Testis (tissue), 2 donors: Measurements from ENCODE around the gene EPB41L1.

ENCODE experiments used
- CTCF ChIP-seq, 3 experiments: fragments of 450-650 bp in 2 of 3; fragments of 200-600 bp in 1 of 3; sonication (generic) in 1 of 3; IDR thresholded peaks; one replicate each; pipeline ENCODE4 v1.5.1; 2016 to 2019; ENCODE audit warnings: antibody characterized with exemption in 3 of 3, mild to moderate bottlenecking in 2 of 3, moderate library complexity in 1 of 3
- POLR2A ChIP-seq: fragments of 450-650 bp; IDR thresholded peaks from one replicate; pipeline ENCODE4 v1.6.1; 2017; ENCODE audit warnings: antibody characterized with exemption, mild to moderate bottlenecking, moderate library complexity

- TF ChIP-seq CTCF (IDR thresholded peaks at IDR 0.05) = no peak
- no peak for TF ChIP-seq POLR2A
Observed at GRCh38 chr20:36235892-36236785, 81.6 kb downstream of the EPB41L1 start, which contains the start of gene AAR2.
